Glomerular endothelial cell (primary cell): Measurements from ENCODE around the gene PCYOX1L. TPM values are rescaled to one million over a fixed set of nuclear protein-coding genes. Genes with fewer than 3 reads are reported as not detected.

Source experiments
- DNase-seq: peaks from one replicate; pipeline ENCODE4 v3.0.0-alpha.2; 2011; ENCODE audit warnings: low read depth, low spot score; ENCODE audit errors: extremely low read depth
- total RNA-seq: library from RNA; depleted of rRNA; stranded (reverse); fragments of >200 nt; gene quantifications from 2 replicates; pipeline ENCODE4 v1.2.3, GENCODE V29; 2015

The PCYOX1L gene
- total RNA-seq, 1 donor from 2014 or later: 18.7 TPM

DNA sequence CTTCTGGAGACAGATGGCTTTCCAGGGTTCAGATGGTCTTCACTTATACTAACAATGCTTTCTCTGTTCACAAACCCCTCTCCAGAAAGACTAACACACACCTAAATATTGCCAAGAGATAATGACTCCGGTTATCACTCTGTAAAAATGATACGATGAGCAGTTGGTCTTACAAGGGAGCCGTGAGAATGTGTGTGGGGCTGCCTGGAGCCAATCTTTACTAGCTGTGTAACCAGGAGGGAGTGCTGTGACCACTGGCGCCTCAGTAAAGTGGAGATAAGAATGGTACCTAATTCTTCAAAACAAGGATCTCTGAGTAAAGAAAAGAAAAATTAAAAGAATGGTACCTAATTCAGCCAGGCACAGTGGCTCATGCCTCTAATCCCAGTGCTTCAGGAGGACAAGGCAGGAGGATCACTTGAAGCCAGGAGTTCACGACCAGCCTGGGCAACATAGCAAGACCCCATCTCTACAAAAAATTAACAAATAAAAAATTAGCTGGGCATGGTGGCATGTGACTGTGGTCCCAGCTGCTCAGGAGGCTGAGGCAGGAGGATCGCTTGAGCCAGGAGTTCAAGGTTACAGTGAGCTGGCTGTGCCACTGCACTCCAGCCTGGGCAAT, 61.2 kb downstream of the PCYOX1L start:
- no peak for DNase-seq

Other genes with a start within 250 kb of the PCYOX1L start
- gene ABLIM3, start 216.6 kb upstream of the PCYOX1L start, total RNA-seq: 57.9 and 60.4 TPM in 2 replicates
- 156 and 274 TPM in 2 replicates for gene AFAP1L1, start 86.2 kb upstream of the PCYOX1L start, total RNA-seq
- 16.6 and 51.3 TPM in 2 replicates for gene GRPEL2, start 12.5 kb upstream of the PCYOX1L start, total RNA-seq
- not detected in 2 replicates for gene IL17B, start 21.2 kb downstream of the PCYOX1L start, total RNA-seq
- 200 and 240 TPM in 2 replicates for gene CSNK1A1, start 193.4 kb downstream of the PCYOX1L start, total RNA-seq
- gene ARHGEF37, start 223.5 kb downstream of the PCYOX1L start, total RNA-seq: 4.6 and 8.5 TPM in 2 replicates